ENCODE results near the gene MYO5B.
A peak's percentile ranks its signal among the peaks of the same experiment; 100 is the strongest.

The MYO5B gene

DNA sequence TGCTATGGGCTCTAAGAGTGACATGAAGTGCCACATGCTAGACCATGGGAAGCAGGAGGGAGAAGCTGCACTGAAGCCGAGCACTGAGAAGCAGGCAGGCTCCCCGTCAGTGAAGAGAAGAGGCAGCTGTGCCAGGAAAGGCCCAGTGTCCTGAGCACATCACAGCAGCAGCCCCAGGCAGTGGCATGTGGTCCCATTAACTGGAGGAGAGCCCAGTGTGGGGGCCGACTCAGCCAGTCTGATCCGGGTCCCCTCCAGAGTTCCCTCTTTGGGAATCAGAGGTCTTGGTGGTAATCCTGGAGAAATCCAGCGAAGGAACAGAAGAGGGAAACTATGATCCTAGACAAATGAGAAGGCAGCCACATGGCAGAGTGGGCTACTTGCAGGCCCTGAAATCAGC, 284.9 kb downstream of the MYO5B start:
- H3K4me3 ChIP-seq (ENCODE audit: low read depth, low read length) = no peak overlapping the region
- no peak for DNase-seq (ENCODE audit: low read depth)
- no peak for TF ChIP-seq CTCF (IDR thresholded peaks at IDR 0.05; ENCODE audit: control insufficient read depth, extremely low read depth, insufficient read depth)

GRCh38 chr18:49907346-49907929, 287.5 kb downstream of the MYO5B start:
- TF ChIP-seq CTCF (IDR thresholded peaks at IDR 0.05; ENCODE audit: control insufficient read depth, extremely low read depth, insufficient read depth) = no peak
- peak; percentile 47 for DNase-seq (ENCODE audit: low read depth)
- no peak overlapping the region for H3K4me3 ChIP-seq (ENCODE audit: low read depth, low read length)

DNA sequence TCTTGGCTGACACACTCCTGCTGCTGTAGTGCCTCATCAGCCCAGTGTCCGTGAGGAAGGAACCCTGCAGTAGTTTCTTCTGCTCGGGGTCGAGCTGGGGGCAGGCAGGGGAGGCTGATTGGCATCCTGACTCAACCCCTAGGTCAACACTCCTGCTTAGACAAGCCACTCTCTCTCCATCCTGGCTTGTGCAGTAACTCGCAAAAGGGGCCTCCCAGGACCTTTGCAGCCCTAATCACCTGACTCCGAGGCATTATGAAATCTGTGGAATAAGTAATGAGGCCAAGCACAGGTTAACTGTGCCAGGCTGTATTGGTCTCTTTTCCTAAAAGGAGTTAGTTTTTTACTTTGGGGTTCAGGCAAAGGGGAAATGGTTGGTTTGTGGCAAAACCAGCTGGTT, 289.2 kb downstream of the MYO5B start:
- TF ChIP-seq CTCF (IDR thresholded peaks at IDR 0.05; ENCODE audit: control insufficient read depth, extremely low read depth, insufficient read depth) = no peak
- no peak overlapping the region for H3K4me3 ChIP-seq (ENCODE audit: low read depth, low read length)
- no peak for DNase-seq (ENCODE audit: low read depth)

DNA sequence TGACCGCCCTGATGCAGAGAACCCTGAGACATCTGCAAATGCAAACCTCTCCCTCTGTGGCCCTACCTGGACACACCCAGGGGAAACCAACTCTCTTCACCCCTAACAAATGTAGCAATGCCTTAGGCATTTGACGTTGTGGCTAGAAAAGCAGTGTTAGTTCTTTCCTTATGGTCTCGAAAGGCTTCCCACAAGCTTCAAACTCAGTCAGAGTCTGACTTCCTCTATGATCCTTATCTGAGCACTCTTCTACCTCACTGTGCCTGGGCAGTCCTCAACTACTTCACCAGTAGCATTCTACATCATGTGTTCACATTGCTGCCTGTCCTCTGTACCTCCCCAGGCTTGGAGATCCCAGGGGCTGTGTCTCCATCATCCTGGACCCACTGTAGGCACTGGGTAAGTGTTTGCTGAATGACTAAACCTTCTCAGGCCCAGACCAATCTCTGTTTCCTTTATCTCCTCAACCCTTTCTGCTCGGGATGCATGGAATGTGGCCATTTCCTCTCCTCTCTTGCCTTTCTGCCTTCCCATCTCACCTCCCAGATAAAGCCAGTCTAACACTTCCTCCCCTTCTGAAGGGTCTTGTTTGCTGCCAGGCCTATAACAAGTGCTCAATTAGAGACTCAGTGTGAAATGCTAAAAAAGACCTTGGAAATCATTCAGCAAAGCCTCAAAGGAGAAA, 289.9 kb downstream of the MYO5B start:
- DNase-seq (ENCODE audit: low read depth) = no peak
- H3K4me3 ChIP-seq (ENCODE audit: low read depth, low read length) = no peak overlapping the region
- no peak for TF ChIP-seq CTCF (IDR thresholded peaks at IDR 0.05; ENCODE audit: control insufficient read depth, extremely low read depth, insufficient read depth)

DNA sequence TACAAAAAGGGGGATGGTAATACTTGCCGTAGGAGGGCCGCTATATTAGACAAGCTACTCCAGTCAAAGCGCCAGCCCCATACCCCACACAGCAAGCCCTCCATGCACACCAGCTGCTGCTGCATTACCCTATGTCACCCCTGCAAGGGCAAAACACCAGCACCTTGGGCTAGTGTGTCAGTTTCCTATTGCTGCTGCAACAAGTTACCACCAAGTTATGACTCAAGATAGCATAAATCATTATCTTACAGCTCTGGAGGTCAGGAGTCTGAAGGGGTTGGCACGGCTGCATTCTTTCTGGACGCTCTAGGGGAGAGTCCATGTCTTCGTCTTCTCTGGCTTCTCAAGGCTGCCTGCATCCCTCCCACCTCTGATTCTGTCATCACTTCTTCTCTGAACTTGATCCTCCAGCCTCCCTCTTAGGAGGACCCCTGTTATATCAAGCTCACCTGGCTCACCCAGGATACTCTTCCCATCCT, 293.0 kb downstream of the MYO5B start:
- no peak for DNase-seq (ENCODE audit: low read depth)
- no peak for TF ChIP-seq CTCF (IDR thresholded peaks at IDR 0.05; ENCODE audit: control insufficient read depth, extremely low read depth, insufficient read depth)
- no peak overlapping the region for H3K4me3 ChIP-seq (ENCODE audit: low read depth, low read length)

GRCh38 chr18:49899657-49900330, 295.2 kb downstream of the MYO5B start:
- TF ChIP-seq CTCF (IDR thresholded peaks at IDR 0.05; ENCODE audit: control insufficient read depth, extremely low read depth, insufficient read depth) = peak; percentile 20; the same call in 1 of the 2 replicates
- DNase-seq (ENCODE audit: low read depth) = no peak
- H3K4me3 ChIP-seq (ENCODE audit: low read depth, low read length) = no peak overlapping the region
